Cortex of kidney (tissue), 1 donor: ENCODE measurements around the gene TMC1.
"Not testable (repeated sequence)": the region's sequence is repeated elsewhere in the genome, so short reads cannot be mapped to it uniquely, and the experiment has no call there.

ENCODE experiments used
- DNase-seq: peaks from one replicate; lab custom pipeline; 2025; lab: John Stamatoyannopoulos, UW

The TMC1 gene

GRCh38 chr9:72521416-72521815 is at the start of gene TMC1:
Gene TMC1 (plus strand): TSS chr9:72521608. CDS start chr9:72648649, 127,041 bp downstream.
- not testable (repeated sequence) for DNase-seq

DNA sequence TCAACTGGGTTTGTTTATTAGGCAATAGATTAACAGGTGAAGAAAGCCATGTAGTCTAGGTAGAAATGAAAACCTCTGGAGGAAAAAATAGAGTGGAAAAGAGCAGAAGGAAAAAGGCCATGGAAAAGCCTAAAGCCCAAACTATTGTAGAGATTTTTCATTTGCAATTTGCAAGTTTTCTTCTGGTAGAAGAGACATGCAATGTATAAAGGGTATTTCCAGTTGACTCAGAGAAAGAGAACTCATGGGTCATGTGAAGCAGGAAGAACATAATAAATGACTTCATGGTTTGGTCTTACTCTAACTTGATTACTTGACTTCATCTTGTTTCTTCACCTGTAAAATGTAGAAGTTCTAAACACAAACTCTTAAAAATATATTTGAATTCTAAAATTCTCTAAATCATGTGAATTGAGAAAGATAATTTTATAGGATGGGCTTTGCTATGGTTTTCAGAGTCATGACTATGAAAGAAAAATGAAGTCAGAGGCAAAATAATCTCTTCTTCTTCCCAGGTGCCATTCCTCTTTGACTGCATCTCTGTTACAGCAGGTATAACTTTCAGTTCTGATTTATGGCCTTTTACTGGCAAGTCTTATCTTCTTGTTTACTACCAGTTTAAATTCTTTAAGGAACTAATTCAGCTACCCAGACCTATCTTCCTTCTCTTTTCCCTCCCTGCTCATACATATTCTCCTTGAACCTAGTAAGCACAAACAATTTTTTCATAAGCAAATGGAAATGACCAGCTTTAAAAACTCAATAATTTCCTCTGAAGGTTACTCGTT is 47.7 kb upstream of the TMC1 start:
- no peak for DNase-seq

- DNase-seq = no peak
Observed at GRCh38 chr9:72474676-72475075, 46.7 kb upstream of the TMC1 start.

GRCh38 chr9:72476100-72476499 is 45.3 kb upstream of the TMC1 start:
- DNase-seq = no peak

GRCh38 chr9:72476617-72477437 is 44.6 kb upstream of the TMC1 start:
- DNase-seq = no peak

GRCh38 chr9:72477930-72478518 is 43.4 kb upstream of the TMC1 start:
- no peak for DNase-seq

GRCh38 chr9:72478966-72479365 is 42.4 kb upstream of the TMC1 start:
- DNase-seq = no peak

- not testable (repeated sequence) for DNase-seq
Observed at GRCh38 chr9:72480261-72480660, 41.1 kb upstream of the TMC1 start.

DNA sequence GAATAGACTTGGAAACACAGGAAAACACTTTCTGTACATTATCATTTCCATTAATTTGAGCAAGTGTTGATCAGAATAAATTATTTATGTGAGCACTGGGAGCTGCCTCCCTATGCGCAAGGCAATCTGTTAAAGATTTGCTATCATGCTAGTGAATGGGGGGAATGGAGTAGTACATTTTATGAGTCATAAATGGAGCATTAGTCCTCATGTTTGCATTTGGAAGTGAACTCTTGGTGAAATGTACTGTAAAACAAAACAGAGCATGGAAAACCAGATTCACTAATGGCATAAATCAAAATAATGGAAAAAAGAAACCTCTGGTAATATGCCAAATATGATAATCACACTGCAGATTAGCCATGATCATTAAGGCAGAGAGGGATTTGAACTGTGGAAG is 40.5 kb upstream of the TMC1 start:
- DNase-seq = no peak

DNA sequence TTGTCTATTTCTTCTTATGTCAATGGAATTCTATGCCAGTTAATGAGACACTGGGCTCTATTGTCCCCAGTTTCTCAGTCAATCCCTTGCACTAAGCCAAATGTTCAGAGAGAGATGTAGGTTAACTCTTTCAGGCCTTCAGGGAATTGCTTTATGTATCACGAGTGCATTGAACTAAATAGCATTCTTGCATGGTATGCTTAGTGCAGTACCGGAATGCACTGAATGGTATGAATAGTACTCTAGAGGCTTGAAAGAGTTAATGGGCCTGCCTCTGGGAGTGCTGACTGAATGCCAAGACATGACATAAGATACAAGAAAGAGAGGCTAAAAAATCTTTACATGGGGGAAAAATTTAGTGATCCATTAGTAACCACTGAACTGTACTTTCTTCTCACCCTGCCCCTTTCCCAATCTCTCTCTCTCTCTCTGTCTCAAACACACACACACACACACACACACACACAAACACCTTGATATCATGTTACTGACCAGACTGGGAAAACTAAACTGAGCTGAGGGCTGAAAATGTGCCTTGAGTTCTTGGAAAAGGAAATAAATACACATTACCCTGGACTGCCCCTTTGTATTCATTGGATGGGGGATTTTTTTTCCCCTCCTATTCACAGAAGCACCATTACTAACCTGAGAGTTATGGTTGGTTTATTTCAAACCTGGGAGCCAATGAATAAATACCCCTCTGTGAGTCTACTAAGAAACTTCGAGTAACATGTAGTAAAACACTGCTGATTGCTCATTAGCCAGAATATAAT is 35.4 kb upstream of the TMC1 start:
- no peak for DNase-seq

- no peak for DNase-seq
Observed at GRCh38 chr9:72486594-72486955, 34.8 kb upstream of the TMC1 start.

GRCh38 chr9:72487665-72488064 is 33.7 kb upstream of the TMC1 start:
- not testable (repeated sequence) for DNase-seq

DNA sequence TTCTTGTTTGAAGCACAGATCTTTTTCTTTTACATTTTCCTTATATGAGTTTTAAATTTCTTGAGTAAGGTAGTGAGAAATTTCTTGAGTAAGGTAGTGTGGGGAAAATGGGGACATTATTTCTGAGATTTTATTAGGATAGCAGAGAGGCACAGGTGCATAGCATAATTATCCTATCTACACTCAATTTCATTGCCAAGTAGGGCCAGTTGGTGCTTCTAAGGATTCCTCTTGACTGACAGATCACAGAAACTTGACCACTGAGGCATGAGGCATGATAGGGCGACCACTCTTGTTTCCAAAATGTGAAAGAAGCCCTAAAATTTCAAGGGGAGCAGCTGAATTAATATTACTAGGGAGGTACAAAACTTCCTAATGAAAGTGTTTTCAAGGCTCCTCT is 31.4 kb upstream of the TMC1 start:
- no peak for DNase-seq

DNA sequence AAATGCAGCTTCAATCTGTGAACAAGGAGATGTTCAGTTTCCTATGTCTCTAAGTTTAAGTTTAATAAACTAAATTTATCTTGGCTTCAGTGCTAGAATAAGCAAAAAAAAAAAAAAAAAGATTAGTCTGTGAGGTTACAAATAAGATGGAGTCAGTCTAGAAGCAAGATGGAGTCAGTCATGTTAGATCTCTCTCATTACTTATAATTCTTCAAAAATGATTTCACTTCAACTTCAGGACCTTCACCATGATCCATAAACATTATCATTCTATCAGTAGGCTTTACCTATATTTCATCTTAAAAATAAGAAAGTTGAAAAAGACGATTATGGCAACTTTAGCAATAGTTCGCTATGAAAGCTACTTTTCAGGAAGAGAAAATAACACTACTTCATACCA is 30.2 kb upstream of the TMC1 start:
- no peak for DNase-seq

- DNase-seq = no peak
Observed at GRCh38 chr9:72494051-72494450, 27.4 kb upstream of the TMC1 start.

GRCh38 chr9:72497447-72498046 is 23.9 kb upstream of the TMC1 start:
- DNase-seq = no peak

DNA sequence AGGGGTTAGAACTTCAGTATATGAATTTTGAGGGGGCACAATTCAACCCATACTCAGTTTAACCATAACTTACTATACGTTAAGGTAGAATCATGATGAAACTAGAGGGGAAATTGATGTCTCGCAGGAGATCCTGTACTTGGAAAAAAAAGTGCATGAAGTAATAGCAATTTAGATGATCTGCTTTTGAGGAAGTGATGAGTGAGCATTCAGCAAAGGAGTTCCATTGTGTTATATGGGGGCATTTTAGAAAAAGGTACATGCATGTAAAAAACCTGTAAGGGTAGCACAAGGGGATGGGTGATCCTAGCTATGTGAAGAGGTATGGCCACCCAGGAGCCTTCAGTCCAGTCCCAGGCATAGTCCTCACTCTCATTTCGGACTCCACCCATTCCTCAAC is 14.8 kb upstream of the TMC1 start:
- no peak for DNase-seq

GRCh38 chr9:72509053-72509452 is 12.4 kb upstream of the TMC1 start:
- no peak for DNase-seq

GRCh38 chr9:72509635-72510034 is 11.8 kb upstream of the TMC1 start:
- DNase-seq = no peak

DNA sequence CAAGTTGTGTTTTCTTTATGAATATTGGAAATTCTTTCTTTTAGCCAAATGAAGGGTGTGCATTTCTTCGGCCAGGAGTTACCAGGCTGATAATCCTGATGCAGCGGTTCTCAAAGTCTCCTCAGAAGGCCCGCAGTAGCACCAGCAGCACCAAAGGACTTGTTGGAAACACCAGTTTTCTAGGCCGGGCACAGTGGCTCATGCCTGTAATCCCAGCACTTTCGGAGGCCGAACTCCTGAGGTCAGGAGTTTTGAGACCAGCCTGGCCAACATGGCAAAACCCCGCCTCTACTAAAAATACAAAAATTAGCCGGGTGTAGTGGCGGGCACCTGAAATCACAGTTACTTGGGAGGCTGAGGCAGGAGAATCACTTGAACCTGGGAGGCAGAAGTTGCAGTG is 397 bp upstream of the TMC1 start:
- not testable (repeated sequence) for DNase-seq

- no peak for DNase-seq
Observed at GRCh38 chr9:72524820-72525540, 3.6 kb downstream of the TMC1 start.
